Measurements from ENCODE around the gene POU3F2. TPM values are rescaled to one million over a fixed set of nuclear protein-coding genes. Genes with fewer than 3 reads are reported as not detected.

The POU3F2 gene
- total RNA-seq, 1 experiment from 2014 or later = not detected

GRCh38 chr6:98828211-98828788 is 6.1 kb upstream of the POU3F2 start:
- no peak for TF ChIP-seq CTCF (IDR thresholded peaks at IDR 0.05; ENCODE audit: insufficient read depth in 1 of 2, low read depth in 1 of 2, low read length in 1 of 2, severe bottlenecking in 1 of 2, unreplicated experiment in 1 of 2)
- ChIA-PET CTCF (no interaction called here), POLR2A (no interaction called here)
- H3K27me3 Mint-ChIP-seq (ENCODE audit: insufficient read depth, unreplicated experiment) = peaks cover 55% of the 10 kb centered on the region
- BruUV-seq (replicated peaks) = no TSS peak
- Histone ChIP-seq H3K9me3 (no peaks in the 10 kb centered on the region), H3K27me3 (replicated peaks; ENCODE audit: control insufficient read depth, insufficient read depth, low read length) (peaks cover 14% of the 10 kb centered on the region), H3K36me3 (ENCODE audit: control insufficient read depth, insufficient read depth, low read length) (no peaks in the 10 kb centered on the region), H3K4me1 (peaks cover 20% of the 10 kb centered on the region), H3K4me3 (ENCODE audit: low read depth, low read length) (no peak overlapping the region)
- intact Hi-C loops (cut with micrococcal nuclease; ENCODE audit: unreplicated experiment) = no loop called here
- no peak for DNase-seq
- no peak overlapping the region for H3K4me3 Mint-ChIP-seq (ENCODE audit: unreplicated experiment)
- H3K27ac Mint-ChIP-seq (ENCODE audit: unreplicated experiment) = no peak overlapping the region
- H3K36me3 Mint-ChIP-seq (ENCODE audit: insufficient read depth, unreplicated experiment) = no peaks in the 10 kb centered on the region
- no peaks in the 10 kb centered on the region for H3K9me3 Mint-ChIP-seq (ENCODE audit: unreplicated experiment)
- no peaks in the 10 kb centered on the region for H3K4me1 Mint-ChIP-seq (ENCODE audit: low read depth, unreplicated experiment)

GRCh38 chr6:98828941-98829411 is 5.4 kb upstream of the POU3F2 start:
- Mint-ChIP-seq H3K4me1 (ENCODE audit: low read depth, unreplicated experiment) (peaks cover 6% of the 10 kb centered on the region), H3K36me3 (ENCODE audit: insufficient read depth, unreplicated experiment) (no peaks in the 10 kb centered on the region), H3K9me3 (ENCODE audit: unreplicated experiment) (no peaks in the 10 kb centered on the region), H3K27ac (ENCODE audit: unreplicated experiment) (no peak overlapping the region), H3K27me3 (ENCODE audit: insufficient read depth, unreplicated experiment) (peaks cover 55% of the 10 kb centered on the region), H3K4me3 (ENCODE audit: unreplicated experiment) (no peak overlapping the region)
- POLR2A ChIA-PET = no interaction called here
- peaks cover 15% of the 10 kb centered on the region for H3K27me3 ChIP-seq (replicated peaks; ENCODE audit: control insufficient read depth, insufficient read depth, low read length)
- no peak for TF ChIP-seq CTCF (IDR thresholded peaks at IDR 0.05; ENCODE audit: insufficient read depth in 1 of 2, low read depth in 1 of 2, low read length in 1 of 2, severe bottlenecking in 1 of 2, unreplicated experiment in 1 of 2)
- no peaks in the 10 kb centered on the region for H3K9me3 ChIP-seq
- intact Hi-C loops (cut with micrococcal nuclease; ENCODE audit: unreplicated experiment) = no loop called here
- no TSS peak for BruUV-seq (replicated peaks)
- DNase-seq = no peak
- no peaks in the 10 kb centered on the region for H3K36me3 ChIP-seq (ENCODE audit: control insufficient read depth, insufficient read depth, low read length)
- no peak overlapping the region for H3K4me3 ChIP-seq (ENCODE audit: low read depth, low read length)
- H3K4me1 ChIP-seq = peaks cover 27% of the 10 kb centered on the region
- CTCF ChIA-PET = no interaction called here

- Mint-ChIP-seq H3K9me3 (ENCODE audit: unreplicated experiment) (no peaks in the 10 kb centered on the region), H3K36me3 (ENCODE audit: insufficient read depth, unreplicated experiment) (no peaks in the 10 kb centered on the region), H3K27ac (ENCODE audit: unreplicated experiment) (no peak overlapping the region), H3K4me3 (ENCODE audit: unreplicated experiment) (no peak overlapping the region), H3K4me1 (ENCODE audit: low read depth, unreplicated experiment) (peaks cover 7% of the 10 kb centered on the region), H3K27me3 (ENCODE audit: insufficient read depth, unreplicated experiment) (peaks cover 56% of the 10 kb centered on the region)
- DNase-seq = no peak
- intact Hi-C loops (cut with micrococcal nuclease; ENCODE audit: unreplicated experiment) = no loop called here
- H3K27me3 ChIP-seq (replicated peaks; ENCODE audit: control insufficient read depth, insufficient read depth, low read length) = peaks cover 17% of the 10 kb centered on the region
- ChIA-PET POLR2A (no interaction called here), CTCF (no interaction called here)
- no peak for TF ChIP-seq CTCF (IDR thresholded peaks at IDR 0.05; ENCODE audit: insufficient read depth in 1 of 2, low read depth in 1 of 2, low read length in 1 of 2, severe bottlenecking in 1 of 2, unreplicated experiment in 1 of 2)
- BruUV-seq (replicated peaks) = no TSS peak
- peaks cover 29% of the 10 kb centered on the region for H3K4me1 ChIP-seq
- no peaks in the 10 kb centered on the region for H3K9me3 ChIP-seq
- no peak overlapping the region for H3K4me3 ChIP-seq (ENCODE audit: low read depth, low read length)
- no peaks in the 10 kb centered on the region for H3K36me3 ChIP-seq (ENCODE audit: control insufficient read depth, insufficient read depth, low read length)
Observed at GRCh38 chr6:98830146-98830545, 4.2 kb upstream of the POU3F2 start.
